Hematopoietic multipotent progenitor cell (in vitro differentiated cells): ENCODE measurements around the gene ZMPSTE24. TPM values are rescaled to one million over a fixed set of nuclear protein-coding genes. Genes with fewer than 3 reads are reported as not detected.

ENCODE experiments used
- DNase-seq, 3 donors: peaks; one replicate each; pipeline ENCODE4 v3.0.0-alpha.2; 2011 to 2015; ENCODE audit warnings: low read depth in 2 of 3, low spot score in 2 of 3
- total RNA-seq: library from RNA; depleted of rRNA; stranded (reverse); fragments of >200 nt; gene quantifications from one replicate; pipeline ENCODE4 v1.2.3, GENCODE V29; 2012

Gene ZMPSTE24
- total RNA-seq, 1 donor = 8.1 TPM

- DNase-seq = no peak
Observed at GRCh38 chr1:40257313-40257687, 736 bp upstream of the ZMPSTE24 start.

- DNase-seq = no peak
Observed at GRCh38 chr1:40258445-40258769, 371 bp downstream of the ZMPSTE24 start.

- no peak for DNase-seq
Observed at GRCh38 chr1:40264354-40264781, 6.3 kb downstream of the ZMPSTE24 start.

DNA sequence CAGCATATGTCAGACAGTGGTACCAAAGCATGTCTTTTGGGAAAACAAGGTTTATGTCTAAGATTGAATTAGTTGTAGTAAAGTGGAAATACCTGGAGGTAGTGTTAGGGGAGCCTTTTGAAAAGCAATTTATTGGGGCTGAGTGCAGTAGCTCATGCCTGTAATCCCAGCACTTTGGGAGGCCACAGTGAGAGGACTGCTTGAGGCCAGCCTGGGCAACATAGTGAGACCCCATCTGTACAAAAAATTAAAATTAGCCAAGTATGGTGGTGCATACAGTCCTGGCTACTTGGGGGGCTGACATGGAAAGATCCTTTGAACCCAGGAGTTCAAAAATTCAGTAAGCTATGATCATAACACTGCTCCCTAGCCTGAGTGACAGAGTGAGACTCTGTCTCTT, 7.3 kb downstream of the ZMPSTE24 start:
- DNase-seq = no peak

DNA sequence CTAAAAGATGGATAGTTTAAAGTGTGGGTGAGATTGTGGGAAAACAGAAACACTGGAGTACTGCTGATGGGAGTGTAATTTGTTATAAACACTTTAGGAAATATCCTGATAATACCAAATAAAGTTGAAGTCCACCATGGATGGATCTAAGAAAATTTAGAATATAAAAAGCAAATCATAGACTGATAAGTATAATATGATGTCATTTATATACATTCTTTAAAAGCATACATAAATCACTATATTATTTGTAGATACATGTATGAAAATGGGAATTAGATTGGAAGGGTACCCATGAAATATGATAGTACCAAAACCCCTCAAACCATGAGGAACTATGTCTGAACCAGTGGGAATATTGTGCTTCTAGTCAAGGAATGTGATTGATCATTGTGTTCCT, 7.9 kb downstream of the ZMPSTE24 start:
- no peak for DNase-seq

DNA sequence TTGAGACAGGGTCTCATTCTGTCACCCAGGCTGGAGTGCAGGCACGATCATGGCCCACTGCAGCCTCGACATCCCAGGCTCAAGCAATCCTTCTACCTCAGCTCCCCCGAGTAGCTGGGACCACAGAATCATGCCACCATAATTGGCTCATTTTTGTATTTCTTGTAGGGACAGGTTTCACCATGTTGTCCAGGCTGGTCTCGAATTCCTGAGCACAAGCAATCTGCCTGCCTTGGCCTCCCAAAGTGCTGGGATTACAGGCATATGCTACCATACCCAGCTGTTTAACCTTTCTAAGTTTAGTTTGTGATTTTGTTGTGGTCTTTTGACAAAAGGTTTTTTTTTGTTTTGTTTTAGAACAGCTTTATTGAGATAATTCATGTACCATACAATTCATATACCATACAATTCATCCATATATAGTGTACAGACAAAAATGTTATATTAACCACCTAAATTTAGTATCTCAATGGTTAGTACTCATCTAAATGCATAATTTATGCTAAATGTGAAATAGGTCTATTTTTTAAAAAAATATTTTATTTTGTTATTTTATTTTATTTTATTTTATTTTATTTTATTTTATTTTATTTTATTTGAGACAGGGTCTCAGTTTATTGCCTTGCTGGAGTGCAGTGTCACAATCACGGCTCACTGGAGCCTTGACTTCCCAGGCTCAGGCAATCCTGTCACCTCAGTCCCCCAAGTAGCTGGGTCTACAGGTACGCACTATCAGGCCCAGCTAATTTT, 8.9 kb downstream of the ZMPSTE24 start:
- DNase-seq = no peak

DNA sequence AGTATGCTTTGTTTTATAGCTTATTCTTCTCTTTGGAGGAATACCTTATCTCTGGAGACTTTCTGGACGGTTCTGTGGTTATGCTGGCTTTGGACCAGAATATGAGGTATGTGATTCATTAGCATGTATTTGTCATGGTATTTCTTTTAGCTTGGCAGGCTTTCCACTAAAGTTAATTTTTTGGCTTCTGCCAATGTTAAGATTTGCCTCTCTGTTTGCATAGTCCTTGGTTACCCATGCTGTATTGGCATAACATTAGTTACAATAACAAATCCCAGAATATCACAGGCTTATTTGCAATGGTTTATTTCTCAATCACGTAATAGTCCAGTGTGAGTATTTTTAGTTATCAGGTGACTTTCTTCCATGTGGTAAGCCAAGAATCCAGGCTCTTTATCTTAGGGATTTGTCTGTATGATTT, 9.7 kb downstream of the ZMPSTE24 start:
- DNase-seq = no peak

DNA sequence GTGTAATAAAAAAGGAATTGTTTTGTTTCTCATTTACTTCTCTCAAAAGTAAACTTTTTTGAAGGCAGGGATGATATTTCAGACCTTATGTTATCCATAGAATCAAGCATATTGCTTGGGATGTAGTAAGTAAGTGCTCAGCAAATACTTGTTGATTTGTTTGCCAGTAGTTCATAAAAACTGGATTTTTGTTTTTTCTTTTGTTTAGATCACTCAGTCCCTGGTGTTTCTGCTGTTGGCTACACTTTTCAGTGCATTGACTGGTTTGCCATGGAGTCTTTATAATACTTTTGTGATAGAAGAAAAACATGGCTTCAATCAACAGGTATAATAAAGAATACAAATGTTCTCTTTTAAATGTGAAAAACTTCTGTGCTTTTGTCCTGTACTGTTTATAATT, 10.2 kb downstream of the ZMPSTE24 start:
- no peak for DNase-seq

- DNase-seq = no peak
Observed at GRCh38 chr1:40270152-40270834, 12.3 kb downstream of the ZMPSTE24 start.

DNA sequence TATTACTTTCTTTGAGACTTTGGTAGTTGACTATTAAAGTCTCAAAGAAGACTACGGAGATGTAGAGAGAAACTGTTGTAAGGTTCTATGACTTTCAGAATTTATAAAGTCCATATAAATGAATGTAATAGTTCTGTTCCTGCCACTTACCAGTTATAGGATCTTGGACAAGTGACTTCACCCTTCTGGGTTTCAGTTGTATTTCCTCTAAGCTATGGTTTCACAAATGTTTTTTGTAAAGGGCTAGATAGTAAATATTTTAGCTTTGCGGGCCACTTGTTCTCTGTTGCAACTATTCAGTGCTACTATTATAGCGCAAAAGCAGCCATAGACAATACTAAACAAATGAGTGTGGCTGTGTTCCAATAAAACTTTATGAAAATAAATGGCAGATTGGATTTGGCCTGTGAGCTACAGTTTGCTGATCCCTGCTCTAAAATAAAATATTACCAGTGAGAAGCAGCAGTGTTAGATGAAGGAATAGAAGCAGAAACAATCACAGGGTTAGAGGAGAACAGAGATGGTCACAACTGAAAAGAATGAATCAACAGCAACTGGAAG, 14.7 kb downstream of the ZMPSTE24 start:
- no peak for DNase-seq

- DNase-seq = no peak
Observed at GRCh38 chr1:40273547-40274166, 15.6 kb downstream of the ZMPSTE24 start.

- no peak for DNase-seq
Observed at GRCh38 chr1:40274331-40274730, 16.3 kb downstream of the ZMPSTE24 start.

DNA sequence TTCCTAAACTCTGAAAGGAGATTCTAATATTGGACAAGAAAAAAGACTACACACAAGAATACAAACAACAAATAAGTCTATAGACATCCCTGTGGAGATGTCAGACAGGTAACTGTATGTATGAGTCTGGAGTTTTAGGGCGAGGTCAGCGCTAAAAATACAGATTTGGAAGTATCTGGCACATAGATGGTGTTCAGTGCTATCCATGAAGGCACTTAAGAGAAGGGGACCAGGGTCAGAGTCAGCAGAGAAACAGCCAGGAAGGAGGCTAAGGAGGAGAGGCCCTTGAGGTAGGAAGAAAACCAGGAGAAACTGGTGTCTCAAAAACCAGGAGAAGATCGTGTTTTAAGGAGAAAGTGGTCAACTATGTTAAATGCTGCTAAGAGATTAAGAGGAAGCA, 18.1 kb downstream of the ZMPSTE24 start:
- DNase-seq = no peak

DNA sequence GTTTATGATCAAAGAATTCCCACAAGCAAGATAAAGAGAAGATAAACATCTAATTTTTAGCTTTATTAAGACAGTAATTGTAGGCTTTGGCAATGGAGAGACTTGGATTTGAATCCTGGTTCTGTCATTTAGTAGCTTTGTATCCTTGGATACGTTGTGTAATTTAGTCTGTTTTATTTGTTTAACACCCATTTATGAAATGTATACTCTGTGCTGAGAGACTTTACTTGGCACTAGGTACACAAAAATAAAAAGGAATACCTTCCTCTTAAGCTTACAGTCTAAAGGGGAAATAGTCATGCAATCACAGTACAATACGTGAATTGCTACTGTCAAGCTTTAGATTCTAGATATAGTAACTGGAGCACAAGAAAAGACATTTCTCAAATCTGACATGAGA, 23.8 kb downstream of the ZMPSTE24 start:
- DNase-seq = no peak

- no peak for DNase-seq
Observed at GRCh38 chr1:40291293-40291692, 33.3 kb downstream of the ZMPSTE24 start.

- DNase-seq = peak in 2 of 3 donors; percentile 57 to 62
Observed at GRCh38 chr1:40299366-40300248, 41.6 kb downstream of the ZMPSTE24 start.

DNA sequence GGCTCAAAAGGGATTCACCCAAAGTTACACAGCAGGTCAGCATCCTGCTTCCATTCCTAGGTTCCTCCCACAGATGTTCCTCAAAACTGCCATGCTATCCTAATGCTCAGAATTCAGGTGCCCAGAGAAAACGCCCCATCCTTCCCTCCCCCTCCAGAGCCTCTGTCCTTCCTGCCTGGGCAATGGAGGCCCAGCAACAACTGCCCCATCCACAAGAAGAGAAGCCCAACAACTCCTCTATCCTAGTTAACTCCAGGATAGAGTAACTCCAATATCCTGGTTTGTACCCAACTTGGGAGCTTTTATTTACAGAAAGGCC, 42.2 kb downstream of the ZMPSTE24 start:
- no peak for DNase-seq

- DNase-seq = no peak
Observed at GRCh38 chr1:40300651-40301050, 42.6 kb downstream of the ZMPSTE24 start.

DNA sequence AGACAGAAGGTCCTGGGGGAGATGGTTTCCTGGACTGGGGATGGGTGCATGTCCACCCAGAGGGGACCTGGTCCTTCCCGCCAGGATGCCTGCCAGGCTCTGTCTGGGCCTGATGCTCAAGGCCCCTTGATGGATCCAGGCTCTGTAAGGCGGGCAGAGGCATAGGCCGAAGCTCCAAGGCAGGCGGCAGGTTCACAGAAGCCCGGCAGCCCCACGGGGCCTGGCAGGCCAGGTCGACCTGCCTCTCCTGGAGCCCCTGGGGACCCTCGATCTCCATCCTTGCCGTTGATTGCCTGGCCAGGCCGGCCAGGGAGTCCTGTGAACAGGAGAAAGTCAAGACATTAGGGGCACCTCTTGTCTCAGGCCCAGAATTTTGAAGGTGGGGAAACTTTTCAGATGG, 43.0 kb downstream of the ZMPSTE24 start:
- no peak for DNase-seq

- DNase-seq = no peak
Observed at GRCh38 chr1:40301541-40302299, 43.7 kb downstream of the ZMPSTE24 start.
